Skeletal muscle tissue (tissue), 4 donors: ENCODE measurements around the gene RNF144A. TPM values are rescaled to one million over a fixed set of nuclear protein-coding genes. Genes with fewer than 3 reads are reported as not detected.

Source experiments
- H3K27ac ChIP-seq: one replicate; pipeline ENCODE4 v1.7.0; 2013; ENCODE audit warnings: mild to moderate bottlenecking, low read depth, low read length, inconsistent platforms
- H3K27me3 ChIP-seq, 3 donors: one replicate each; pipeline ENCODE4 v1.7.0; 2013; ENCODE audit warnings: low read length in 3 of 3; ENCODE audit not compliant: control insufficient read depth in 3 of 3, insufficient read depth in 3 of 3
- H3K36me3 ChIP-seq, 3 donors: one replicate each; pipeline ENCODE4 v1.7.0; 2013; ENCODE audit warnings: low read length in 3 of 3; ENCODE audit not compliant: control insufficient read depth in 3 of 3, insufficient read depth in 3 of 3
- H3K4me1 ChIP-seq, 3 donors: one replicate each; pipeline ENCODE4 v1.7.0; 2013; ENCODE audit warnings: low read length in 3 of 3, mild to moderate bottlenecking in 3 of 3; ENCODE audit not compliant: control insufficient read depth in 3 of 3, insufficient read depth in 3 of 3
- H3K4me3 ChIP-seq, 3 donors: one replicate each; pipeline ENCODE4 v1.7.0; 2013; ENCODE audit warnings: low read length in 3 of 3
- H3K9ac ChIP-seq, 3 donors: one replicate each; pipeline ENCODE4 v1.7.0; 2013; ENCODE audit warnings: low read length in 3 of 3, mild to moderate bottlenecking in 3 of 3, moderate library complexity in 2 of 3, low read depth in 1 of 3
- H3K9me3 ChIP-seq, 3 donors: one replicate each; pipeline ENCODE4 v1.7.0; 2013; ENCODE audit warnings: low read length in 3 of 3; ENCODE audit not compliant: control insufficient read depth in 3 of 3
- total RNA-seq: library from RNA; depleted of rRNA; stranded (reverse); fragments of >200 nt; gene quantifications from one replicate; pipeline ENCODE4 v1.2.3, GENCODE V29; 2014
- donor health status: Osteomylitis.

Gene RNF144A
- total RNA-seq, 1 donor from 2014 or later = 16.2 TPM

DNA sequence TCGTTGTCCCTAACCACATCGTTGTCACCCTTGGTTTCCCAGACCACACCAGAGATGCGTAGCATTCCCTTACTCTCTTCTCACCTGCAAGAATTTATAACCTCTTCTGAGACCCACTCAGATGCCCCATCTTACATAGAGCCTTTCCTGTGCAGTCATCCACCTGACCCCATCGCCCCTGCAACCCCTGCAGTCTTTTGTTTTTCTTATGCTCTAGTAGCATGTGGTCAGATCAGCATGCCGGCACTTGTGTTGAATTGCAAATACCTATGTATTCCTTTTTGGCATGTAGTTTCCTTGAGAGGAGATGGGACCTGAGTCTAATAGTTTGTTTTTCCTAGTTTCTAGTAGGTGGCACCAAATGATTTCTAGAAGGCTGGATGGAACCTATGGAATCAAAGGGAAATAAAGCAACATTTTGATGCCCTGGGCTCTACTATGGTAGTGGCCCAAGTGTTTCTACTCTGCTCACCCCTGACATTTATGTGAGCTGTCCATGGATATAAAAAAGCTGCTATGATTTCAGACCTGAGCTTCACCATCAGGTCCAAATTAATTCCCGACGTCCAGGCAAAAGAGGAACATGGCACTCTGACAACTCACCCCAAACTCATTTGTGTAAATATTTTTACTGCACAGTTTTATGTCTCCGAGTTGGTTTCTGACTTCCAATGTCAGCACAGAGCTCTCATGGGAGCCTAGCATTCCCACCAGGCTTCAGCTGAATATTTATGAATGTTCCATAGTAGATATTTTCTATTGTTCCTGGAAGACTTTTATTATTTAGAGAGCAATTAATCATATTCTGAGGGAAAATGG lies 143.6 kb downstream of the RNF144A start:
- Histone ChIP-seq H3K36me3 (no peaks in the 10 kb centered on the region), H3K27ac (no peak overlapping the region), H3K27me3 (no peaks in the 10 kb centered on the region), H3K9ac (no peak overlapping the region), H3K4me3 (no peak overlapping the region), H3K9me3 (no peaks in the 10 kb centered on the region), H3K4me1 (no peaks in the 10 kb centered on the region)

DNA sequence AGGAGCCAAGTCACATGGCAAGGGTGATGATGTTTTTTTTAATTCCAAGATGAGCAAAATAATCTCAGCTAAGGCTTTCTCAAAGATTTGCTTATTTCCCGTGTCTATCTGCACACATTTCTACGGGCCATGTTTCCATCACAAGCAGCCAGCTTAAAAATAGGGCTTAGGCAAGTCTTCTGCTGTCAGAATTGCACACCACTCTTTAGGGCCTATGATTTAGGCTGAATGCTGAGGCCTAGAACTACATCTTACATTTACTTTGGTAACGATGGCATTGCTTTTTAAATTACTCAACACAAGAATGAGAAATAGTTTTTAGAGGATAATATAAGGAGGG lies 144.2 kb downstream of the RNF144A start:
- Histone ChIP-seq H3K36me3 (no peaks in the 10 kb centered on the region), H3K9ac (no peak overlapping the region), H3K9me3 (no peaks in the 10 kb centered on the region), H3K4me1 (no peaks in the 10 kb centered on the region), H3K27me3 (no peaks in the 10 kb centered on the region), H3K27ac (no peak overlapping the region), H3K4me3 (no peak overlapping the region)

DNA sequence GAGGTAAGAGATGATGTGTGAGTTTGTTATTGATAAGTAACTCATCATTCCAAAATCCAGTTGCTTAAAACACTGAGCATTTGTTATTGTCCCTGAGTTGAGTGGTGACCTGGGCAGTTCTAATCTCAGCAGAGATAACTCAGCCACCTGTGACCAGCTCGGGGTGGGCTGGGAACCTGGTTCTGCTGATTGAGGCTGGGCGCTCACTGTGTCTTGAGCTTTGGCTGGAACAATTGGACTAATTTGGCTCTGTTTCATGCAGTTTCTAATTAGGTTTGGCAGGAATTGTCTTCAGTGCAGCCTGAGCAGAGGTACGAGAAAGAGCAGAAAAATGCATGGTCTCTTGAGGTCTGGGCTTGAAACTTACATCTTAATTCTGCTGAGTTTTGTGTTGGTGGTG lies 144.7 kb downstream of the RNF144A start:
- H3K36me3 ChIP-seq = no peaks in the 10 kb centered on the region
- no peak overlapping the region for H3K9ac ChIP-seq
- H3K9me3 ChIP-seq = no peaks in the 10 kb centered on the region
- no peaks in the 10 kb centered on the region for H3K27me3 ChIP-seq
- H3K27ac ChIP-seq = no peak overlapping the region
- no peak overlapping the region for H3K4me3 ChIP-seq
- no peaks in the 10 kb centered on the region for H3K4me1 ChIP-seq

DNA sequence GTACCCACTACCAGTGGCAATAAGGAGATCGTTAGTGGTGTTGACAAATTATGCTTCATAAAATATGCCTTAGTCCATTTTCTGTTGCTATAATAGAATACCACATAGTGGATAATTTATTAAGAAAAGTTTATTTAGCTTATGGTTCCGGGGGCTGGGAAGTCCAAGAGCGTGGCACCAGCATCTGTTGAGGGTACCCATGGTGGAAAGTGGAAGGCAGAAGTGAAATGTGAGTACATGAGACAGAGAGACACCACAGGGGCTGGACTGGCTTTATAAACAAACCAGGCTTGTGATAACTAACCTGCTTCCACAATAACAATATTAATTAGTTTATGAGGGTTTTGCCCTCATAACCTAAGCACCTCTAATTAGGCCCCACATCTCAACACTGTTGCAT lies 146.6 kb downstream of the RNF144A start:
- no peaks in the 10 kb centered on the region for H3K27me3 ChIP-seq
- no peaks in the 10 kb centered on the region for H3K9me3 ChIP-seq
- no peaks in the 10 kb centered on the region for H3K4me1 ChIP-seq
- H3K9ac ChIP-seq = no peak overlapping the region
- H3K27ac ChIP-seq = no peak overlapping the region
- no peaks in the 10 kb centered on the region for H3K36me3 ChIP-seq
- no peak overlapping the region for H3K4me3 ChIP-seq

DNA sequence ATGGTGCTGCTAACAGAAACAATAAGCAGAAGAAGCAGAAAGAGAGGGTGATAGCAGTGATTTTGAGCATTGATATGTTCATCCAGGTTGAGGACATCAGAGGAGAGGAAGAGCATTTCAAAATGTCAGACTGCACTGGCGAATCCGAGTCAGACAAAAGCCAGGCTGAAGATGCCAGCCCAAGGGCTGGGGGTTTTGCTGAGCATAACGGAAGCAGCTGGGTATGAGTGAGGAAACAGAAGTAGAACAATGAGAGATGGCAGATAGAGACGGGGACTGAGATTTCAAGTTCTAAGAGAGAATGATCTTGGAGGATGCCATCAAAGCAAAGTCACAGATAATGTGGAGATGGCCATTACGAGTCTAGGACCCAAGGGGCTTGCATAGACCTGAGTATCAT lies 151.2 kb downstream of the RNF144A start:
- Histone ChIP-seq H3K4me1 (no peaks in the 10 kb centered on the region), H3K9ac (no peak overlapping the region), H3K9me3 (no peaks in the 10 kb centered on the region), H3K4me3 (no peak overlapping the region), H3K36me3 (no peaks in the 10 kb centered on the region), H3K27ac (no peak overlapping the region), H3K27me3 (no peaks in the 10 kb centered on the region)

DNA sequence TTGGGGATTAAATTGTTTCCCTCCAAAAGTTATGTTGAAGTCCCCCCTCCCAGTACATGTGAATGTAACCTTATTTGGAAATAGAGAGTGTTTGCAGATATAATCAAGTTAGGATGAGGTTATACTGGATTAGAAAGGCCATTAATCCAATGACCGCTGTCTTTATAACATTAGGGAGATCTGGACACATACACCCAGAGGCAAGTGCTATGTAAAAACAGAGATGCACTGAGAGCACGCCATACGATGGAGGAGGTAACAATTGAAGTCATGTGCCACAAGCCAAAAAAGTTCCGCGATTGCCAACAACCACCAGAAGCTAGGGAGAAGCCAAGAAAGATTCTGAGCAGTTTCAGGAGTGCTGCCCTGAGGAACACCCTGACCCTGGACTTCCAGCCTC lies 153.3 kb downstream of the RNF144A start:
- H3K36me3 ChIP-seq = no peaks in the 10 kb centered on the region
- no peaks in the 10 kb centered on the region for H3K4me1 ChIP-seq
- no peaks in the 10 kb centered on the region for H3K9me3 ChIP-seq
- H3K27me3 ChIP-seq = no peaks in the 10 kb centered on the region
- H3K27ac ChIP-seq = no peak overlapping the region
- H3K4me3 ChIP-seq = no peak overlapping the region
- no peak overlapping the region for H3K9ac ChIP-seq

DNA sequence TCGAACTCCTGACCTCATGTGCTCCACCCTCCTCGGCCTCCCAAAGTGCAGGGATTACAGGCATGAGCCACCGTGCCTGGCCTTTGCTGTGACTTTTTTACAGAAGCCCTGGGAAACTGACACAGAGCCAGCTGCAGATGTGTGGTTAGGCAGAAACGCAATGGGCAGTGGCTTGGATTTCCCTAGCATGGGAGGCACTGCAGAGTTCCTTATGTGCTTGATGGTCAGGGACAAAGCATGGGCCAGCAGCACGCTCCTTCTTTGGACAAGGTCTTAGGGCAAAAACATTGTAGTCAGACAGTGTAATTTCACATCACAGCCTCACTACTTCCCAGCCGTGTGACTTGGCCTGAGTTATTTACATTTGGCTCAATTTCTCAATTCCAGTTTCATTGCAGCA lies 153.9 kb downstream of the RNF144A start:
- H3K4me1 ChIP-seq = no peaks in the 10 kb centered on the region
- H3K27me3 ChIP-seq = no peaks in the 10 kb centered on the region
- no peaks in the 10 kb centered on the region for H3K36me3 ChIP-seq
- no peaks in the 10 kb centered on the region for H3K9me3 ChIP-seq
- H3K27ac ChIP-seq = no peak overlapping the region
- H3K9ac ChIP-seq = no peak overlapping the region
- H3K4me3 ChIP-seq = no peak overlapping the region

DNA sequence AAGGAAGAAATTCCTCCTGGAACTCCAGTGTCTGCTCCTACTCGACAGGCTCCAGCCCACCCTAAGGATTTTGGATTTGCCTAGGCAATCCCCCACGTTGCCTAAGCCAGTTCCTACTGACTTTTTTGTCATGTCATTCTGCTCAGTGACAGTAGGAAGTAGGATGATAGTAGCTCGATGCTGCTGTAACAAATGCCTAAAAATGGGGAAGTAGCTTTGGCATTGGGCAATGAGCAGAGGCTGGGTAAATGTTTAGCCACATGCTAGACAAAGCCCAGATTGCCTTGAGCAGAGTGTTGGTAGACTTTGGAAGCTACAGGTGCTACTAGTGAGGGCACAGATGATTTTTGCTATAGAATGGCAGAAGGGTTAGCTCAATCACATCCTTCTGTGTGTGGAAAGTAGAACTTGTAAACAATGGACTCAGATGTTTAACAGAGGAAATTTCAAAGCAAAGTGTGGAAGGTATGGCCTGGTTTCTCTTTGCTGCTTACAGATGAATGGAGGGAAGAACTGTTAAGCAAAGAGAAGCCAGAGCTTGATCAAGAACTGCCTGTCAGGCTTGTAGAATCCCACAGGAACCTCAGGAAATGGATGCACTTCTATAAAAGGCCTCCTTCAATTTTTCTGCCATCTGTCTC lies 154.8 kb downstream of the RNF144A start:
- no peak overlapping the region for H3K4me3 ChIP-seq
- no peaks in the 10 kb centered on the region for H3K27me3 ChIP-seq
- no peaks in the 10 kb centered on the region for H3K9me3 ChIP-seq
- no peak overlapping the region for H3K9ac ChIP-seq
- H3K4me1 ChIP-seq = no peaks in the 10 kb centered on the region
- H3K36me3 ChIP-seq = no peaks in the 10 kb centered on the region
- H3K27ac ChIP-seq = no peak overlapping the region

DNA sequence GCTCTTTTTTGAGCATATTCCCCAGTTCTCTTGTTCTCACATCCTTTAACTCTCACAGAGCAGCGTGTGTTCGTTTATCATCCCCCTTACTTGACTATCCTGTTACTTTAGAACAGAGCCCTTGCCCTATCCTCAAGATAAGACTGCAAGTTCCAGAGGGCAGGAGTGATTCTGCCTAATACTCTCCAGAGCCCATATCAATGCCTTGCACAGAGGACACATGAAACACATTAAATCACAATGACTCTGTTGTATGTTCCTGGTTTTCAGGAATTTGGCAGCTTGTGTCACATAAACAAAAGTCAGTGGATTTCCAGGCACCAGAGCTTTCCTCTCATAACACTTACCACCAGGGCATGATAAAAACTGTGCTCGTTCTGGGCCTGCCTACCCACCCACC lies 156.7 kb downstream of the RNF144A start:
- Histone ChIP-seq H3K27ac (no peak overlapping the region), H3K9ac (no peak overlapping the region), H3K27me3 (no peaks in the 10 kb centered on the region), H3K4me3 (no peak overlapping the region), H3K4me1 (peaks cover 0 to 2% (median 0%) of the 10 kb centered on the region in 3 donors), H3K9me3 (no peaks in the 10 kb centered on the region), H3K36me3 (no peaks in the 10 kb centered on the region)

DNA sequence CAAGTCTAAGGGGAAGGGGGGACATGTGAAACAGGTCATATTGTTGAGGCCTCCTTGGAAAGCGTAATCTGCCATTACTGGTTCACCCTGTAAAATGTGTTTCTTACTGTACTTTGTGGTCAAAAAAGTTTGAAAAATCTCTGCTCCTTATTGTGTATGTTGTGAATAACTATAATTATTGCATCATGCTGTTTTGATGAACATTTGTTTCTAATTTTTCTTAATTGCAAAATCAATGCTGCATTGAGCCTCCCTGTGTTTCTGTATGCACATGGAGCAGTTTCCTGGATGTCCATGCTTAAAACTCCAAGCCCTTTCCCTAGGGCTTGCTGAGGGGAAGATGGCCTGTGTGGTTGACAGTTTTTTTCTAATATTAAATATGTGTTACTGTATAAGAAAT lies 158.6 kb downstream of the RNF144A start:
- H3K27ac ChIP-seq = no peak overlapping the region
- H3K27me3 ChIP-seq = no peaks in the 10 kb centered on the region
- no peak overlapping the region for H3K9ac ChIP-seq
- H3K4me3 ChIP-seq = no peak overlapping the region
- no peaks in the 10 kb centered on the region for H3K9me3 ChIP-seq
- H3K36me3 ChIP-seq = no peaks in the 10 kb centered on the region
- peaks cover 0 to 2% (median 0%) of the 10 kb centered on the region in 3 donors for H3K4me1 ChIP-seq
